ENCODE measurements around the gene MCOLN3.
"Not testable (repeated sequence)": the region's sequence is repeated elsewhere in the genome, so short reads cannot be mapped to it uniquely, and the experiment has no call there.

MCOLN3 gene

GRCh38 chr1:85027242-85027983 lies 20.9 kb downstream of the MCOLN3 start:
- H3K27ac ChIP-seq, result no peak overlapping the region
- TF ChIP-seq CTCF (conservative IDR thresholded peaks at IDR 0.05) (peak; percentile 19), ZFX (IDR thresholded peaks at IDR 0.05) (no peak)

GRCh38 chr1:85025940-85026339 lies 22.4 kb downstream of the MCOLN3 start:
- H3K27ac ChIP-seq, result no peak overlapping the region
- TF ChIP-seq CTCF (conservative IDR thresholded peaks at IDR 0.05) (no peak), ZFX (IDR thresholded peaks at IDR 0.05) (no peak)

GRCh38 chr1:85024736-85025135 lies 23.6 kb downstream of the MCOLN3 start:
- H3K27ac ChIP-seq, result no peak overlapping the region
- TF ChIP-seq ZFX (IDR thresholded peaks at IDR 0.05), result no peak
- peak; percentile 19; the same call in 1 of the 2 replicates for TF ChIP-seq CTCF (conservative IDR thresholded peaks at IDR 0.05)

GRCh38 chr1:85022700-85023099 lies 25.6 kb downstream of the MCOLN3 start:
- no peak for TF ChIP-seq ZFX (IDR thresholded peaks at IDR 0.05)
- TF ChIP-seq CTCF (conservative IDR thresholded peaks at IDR 0.05), result no peak
- no peak overlapping the region for H3K27ac ChIP-seq

GRCh38 chr1:85019994-85020393 lies 28.3 kb downstream of the MCOLN3 start:
- no peak overlapping the region for H3K27ac ChIP-seq
- no peak for TF ChIP-seq CTCF (conservative IDR thresholded peaks at IDR 0.05)
- TF ChIP-seq ZFX (IDR thresholded peaks at IDR 0.05), result no peak

- no peak overlapping the region for H3K27ac ChIP-seq
- no peak for TF ChIP-seq ZFX (IDR thresholded peaks at IDR 0.05)
- no peak for TF ChIP-seq CTCF (conservative IDR thresholded peaks at IDR 0.05)
Observed at GRCh38 chr1:85015826-85016225, 32.5 kb downstream of the MCOLN3 start.

- not testable (repeated sequence) for H3K27ac ChIP-seq
Observed at GRCh38 chr1:85005641-85006040, 42.7 kb downstream of the MCOLN3 start.

GRCh38 chr1:85001742-85002141 lies 46.6 kb downstream of the MCOLN3 start:
- TF ChIP-seq ZFX (IDR thresholded peaks at IDR 0.05), result no peak
- no peak for TF ChIP-seq CTCF (conservative IDR thresholded peaks at IDR 0.05)

More at GRCh38 chr1:85001742-85002141, 46.6 kb downstream of the MCOLN3 start:
- no peak overlapping the region for H3K27ac ChIP-seq

Measured in C4-2B (cell line).